IMR-90 (cell line): Measurements from ENCODE around the gene FAM110D. TPM values are rescaled to one million over a fixed set of nuclear protein-coding genes. Genes with fewer than 3 reads are reported as not detected.

Experiments
- ATAC-seq: fragments of 200-7000 bp; cut with Tn5 transposase; 2 replicates; pipeline ENCODE4 v1.9.1; 2020; ENCODE audit warnings: low read depth, mild to moderate bottlenecking, moderate library complexity
- Bru-seq: library from RNA; stranded (reverse); fragments of 400-500 nt; gene quantifications from one replicate; lab custom pipeline; 2021; lab: Mats Ljungman, UMichigan
- BruChase-seq, 2 experiments: library from RNA; stranded (reverse); fragments of 400-500 nt; gene quantifications; one replicate each; lab custom pipeline; 2021; lab: Mats Ljungman, UMichigan
- BruUV-seq: library from RNA; stranded (reverse); fragments of 400-500 nt; replicated peaks from 2 replicates; lab custom pipeline; 2021; lab: Mats Ljungman, UMichigan
- CTCF ChIA-PET: fragments of 300-600 bp; formaldehyde crosslinking; extraction: SDS; loops from one replicate; lab custom pipeline; 2021; ENCODE audit warnings: antibody characterized with exemption; lab: Yijun Ruan, JAX
- POLR2A ChIA-PET: fragments of 300-600 bp; sonication (Branson Sonifier 250); formaldehyde crosslinking; loops from one replicate; lab custom pipeline; 2022; ENCODE audit warnings: antibody characterized with exemption; ENCODE audit not compliant: unreplicated experiment; lab: Charles Lee
- DNase-seq: peaks from one replicate; pipeline ENCODE4 v3.0.0; 2013
- H2AFZ ChIP-seq: replicated peaks from 2 replicates; pipeline ENCODE3; 2013; ENCODE audit warnings: low read length, mild to moderate bottlenecking; ENCODE audit not compliant: poor library complexity
- H2AK5ac ChIP-seq: 2 replicates; pipeline ENCODE4 v1.6.1; 2013; ENCODE audit warnings: low read depth, low read length, inconsistent platforms
- H2AK9ac ChIP-seq: replicated peaks from 2 replicates; pipeline ENCODE3; 2013; ENCODE audit warnings: mild to moderate bottlenecking, low read depth, low read length, moderate library complexity; ENCODE audit not compliant: poor library complexity
- H2BK120ac ChIP-seq: 2 replicates; pipeline ENCODE4 v1.6.1; 2013; ENCODE audit warnings: low read depth, low read length, inconsistent platforms
- H2BK15ac ChIP-seq: 3 replicates; pipeline ENCODE4 v1.6.1; 2013; ENCODE audit warnings: low read depth, low read length, inconsistent platforms
- H2BK20ac ChIP-seq: 2 replicates; pipeline ENCODE4 v1.6.1; 2013; ENCODE audit warnings: low read depth, mild to moderate bottlenecking, inconsistent platforms, low read length, moderate library complexity
- H2BK5ac ChIP-seq: 2 replicates; pipeline ENCODE4 v1.6.1; 2013; ENCODE audit warnings: mild to moderate bottlenecking, low read depth, low read length, inconsistent platforms; ENCODE audit not compliant: poor library complexity, severe bottlenecking
- H3K14ac ChIP-seq: replicated peaks from 2 replicates; pipeline ENCODE4 v1.6.1; 2013; ENCODE audit warnings: low read depth, low read length, inconsistent platforms
- H3K18ac ChIP-seq: 2 replicates; pipeline ENCODE4 v1.6.1; 2013; ENCODE audit warnings: low read depth, low read length, control low read depth
- H3K23ac ChIP-seq: 2 replicates; pipeline ENCODE4 v1.6.1; 2013; ENCODE audit warnings: low read depth, low read length, inconsistent platforms
- H3K27ac ChIP-seq: 2 replicates; pipeline ENCODE4 v1.5.1; 2013; ENCODE audit warnings: mild to moderate bottlenecking, control low read depth, low read length; ENCODE audit not compliant: insufficient read depth
- H3K27me3 ChIP-seq: 2 replicates; pipeline ENCODE4 v1.6.1; 2013; ENCODE audit warnings: low read length; ENCODE audit not compliant: control insufficient read depth, insufficient read depth
- H3K36me3 ChIP-seq: 2 replicates; pipeline ENCODE4 v1.6.1; 2013; ENCODE audit warnings: low read length, mixed read lengths; ENCODE audit not compliant: control insufficient read depth, insufficient read depth
- H3K4ac ChIP-seq: 2 replicates; pipeline ENCODE4 v1.6.1; 2013; ENCODE audit warnings: low read depth, low read length, inconsistent platforms
- H3K4me1 ChIP-seq: 2 replicates; pipeline ENCODE4 v1.6.1; 2013; ENCODE audit warnings: low read length, mixed read lengths; ENCODE audit not compliant: control insufficient read depth, insufficient read depth
- H3K4me2 ChIP-seq: 2 replicates; pipeline ENCODE4 v1.6.1; 2013; ENCODE audit warnings: low read depth, mild to moderate bottlenecking, control low read depth, low read length, moderate library complexity
- H3K4me3 ChIP-seq: 2 replicates; pipeline ENCODE4 v1.5.1; 2013; ENCODE audit warnings: low read depth, mild to moderate bottlenecking, control low read depth, low read length, moderate library complexity; ENCODE audit not compliant: insufficient read depth
- H3K56ac ChIP-seq: 2 replicates; pipeline ENCODE4 v1.6.1; 2013; ENCODE audit warnings: low read length, inconsistent platforms; ENCODE audit not compliant: insufficient read depth; ENCODE audit errors: extremely low read depth
- H3K79me1 ChIP-seq, 2 experiments: 2 replicates each; pipeline ENCODE4 v1.6.1; 2013; ENCODE audit warnings: low read length in 2 of 2, inconsistent platforms in 1 of 2, low read depth in 1 of 2
- H3K9ac ChIP-seq: 2 replicates; pipeline ENCODE4 v1.6.1; 2013; ENCODE audit warnings: low read depth, low read length, control low read depth
- H3K9me1 ChIP-seq: 2 replicates; pipeline ENCODE4 v1.6.1; 2013; ENCODE audit warnings: low read length, inconsistent platforms; ENCODE audit not compliant: insufficient read depth
- H3K9me3 ChIP-seq: 2 replicates; pipeline ENCODE4 v1.6.1; 2013; ENCODE audit warnings: low read length; ENCODE audit not compliant: control insufficient read depth, insufficient read depth
- H4K20me1 ChIP-seq: 2 replicates; pipeline ENCODE4 v1.6.1; 2013; ENCODE audit warnings: low read length, inconsistent platforms; ENCODE audit not compliant: insufficient read depth
- H4K5ac ChIP-seq: 2 replicates; pipeline ENCODE4 v1.6.1; 2013; ENCODE audit warnings: mild to moderate bottlenecking, low read depth, low read length, control low read depth
- H4K8ac ChIP-seq, 2 experiments: 2 replicates each; pipeline ENCODE4 v1.6.1; 2013; ENCODE audit warnings: low read depth in 2 of 2, low read length in 2 of 2, control low read depth in 1 of 2, inconsistent platforms in 1 of 2
- H4K91ac ChIP-seq: 2 replicates; pipeline ENCODE4 v1.6.1; 2013; ENCODE audit warnings: low read depth, low read length, inconsistent platforms; ENCODE audit not compliant: insufficient read depth
- CEBPB ChIP-seq: IDR thresholded peaks from 2 replicates; pipeline ENCODE4 v1.6.1; 2012; ENCODE audit warnings: low read depth, low read length, improper control_type of control experiment
- CHD1 ChIP-seq: IDR thresholded peaks from 2 replicates; pipeline ENCODE4 v1.6.1; 2012; ENCODE audit warnings: low read depth, low read length, improper control_type of control experiment
- CTCF ChIP-seq: conservative IDR thresholded peaks from 2 replicates; pipeline ENCODE4 v1.5.1; 2012; ENCODE audit warnings: mild to moderate bottlenecking, low read depth, low read length, improper control_type of control experiment
- ELK1 ChIP-seq: fragments of 150-350 bp; IDR thresholded peaks from 2 replicates; pipeline ENCODE4 v1.6.1; 2016; ENCODE audit warnings: low read depth, mild to moderate bottlenecking, low read length, moderate library complexity, borderline replicate concordance
- FOS ChIP-seq: fragments of 150-350 bp; IDR thresholded peaks from 2 replicates; pipeline ENCODE4 v1.6.1; 2016; ENCODE audit warnings: low read depth, low read length
- MAFK ChIP-seq: IDR thresholded peaks from 2 replicates; pipeline ENCODE4 v1.6.1; 2012; ENCODE audit warnings: low read depth, low read length, improper control_type of control experiment
- MAZ ChIP-seq: IDR thresholded peaks from 2 replicates; pipeline ENCODE4 v1.6.1; 2012; ENCODE audit warnings: low read depth, mild to moderate bottlenecking, low read length, improper control_type of control experiment, moderate library complexity, borderline replicate concordance
- RAD21 ChIP-seq: IDR thresholded peaks from 2 replicates; pipeline ENCODE4 v1.6.1; 2012; ENCODE audit warnings: low read length, improper control_type of control experiment
- RCOR1 ChIP-seq: IDR thresholded peaks from 2 replicates; pipeline ENCODE4 v1.6.1; 2012; ENCODE audit warnings: mild to moderate bottlenecking, low read length, improper control_type of control experiment; ENCODE audit not compliant: insufficient replicate concordance
- RFX5 ChIP-seq: IDR thresholded peaks from 2 replicates; pipeline ENCODE4 v1.8.0; 2012; ENCODE audit warnings: low read depth, mild to moderate bottlenecking, low read length, moderate library complexity
- WGBS, 2 experiments: methylation state at CpG; one replicate each; pipeline versions ENCODE4 v1.1.5 to v1.1.7; 2013; ENCODE audit warnings: missing lambda C conversion rate in 2 of 2; ENCODE audit not compliant: insufficient read length in 1 of 2; ENCODE audit errors: extremely low coverage in 2 of 2; 5-methylcytosine and 5-hydroxymethylcytosine counted together
- dilution Hi-C: fragments of 300-500 bp; cut with HindIII; formaldehyde crosslinking; loops from one replicate; pipeline ENCODE4 v1.14.3; 2018; ENCODE audit warnings: low sequenced_read_pairs; ENCODE audit not compliant: unreplicated experiment
- in situ Hi-C: fragments of 300-500 bp; cut with MboI; formaldehyde crosslinking; loops from 3 replicates; pipeline ENCODE4 v1.14.3; 2019; ENCODE audit warnings: low sequenced_read_pairs, inconsistent platforms, mixed read lengths
- intact Hi-C: fragments of 100-400 bp; cut with micrococcal nuclease; formaldehyde crosslinking; loops from 2 replicates; pipeline ENCODE4 v1.10.0; 2022
- long read RNA-seq: library from polyadenylated mRNA; unstranded; transcript quantifications from one replicate; pipeline ENCODE4 v2.0.0, GENCODE V29; 2021; ENCODE audit not compliant: unreplicated experiment
- polyA plus RNA-seq, 3 experiments: library from polyadenylated mRNA; depleted of rRNA; stranded (reverse); fragments of >200 nt; gene quantifications; 2 replicates each; pipeline ENCODE4 v1.2.3, GENCODE V29; 2012; ENCODE audit warnings: low replicate concordance in 1 of 3
- total RNA-seq: library from RNA; depleted of rRNA; stranded (reverse); fragments of >200 nt; gene quantifications from 2 replicates; pipeline ENCODE4 v1.2.3, GENCODE V29; 2012; rRNA removed

FAM110D gene
- total RNA-seq (not detected in 2 replicates), polyA plus RNA-seq (2012; rRNA removed) (not detected in 2 replicates), Bru-seq, nascent RNA (not detected), BruChase-seq, experiment 1, labeled RNA remaining after a 6-hour chase (not detected), BruChase-seq, experiment 2, labeled RNA remaining after a 2-hour chase (not detected)
- 0.03 TPM in 1 of 2 replicates, not detected in the other for polyA plus RNA-seq (2012; cell fraction: cytosol; rRNA removed)
- 0.03 TPM in 1 of 2 replicates, not detected in the other for polyA plus RNA-seq (2012; cell fraction: nucleus; rRNA removed; ENCODE audit: low replicate concordance)
- long read RNA-seq, result 0 reads

GRCh38 chr1:26158908-26159742, at the start of gene FAM110D:
TSS of gene FAM110D (plus strand) at chr1:26159079. CDS start at chr1:26161292, 2,213 bp downstream.
- peaks cover 4% of the 10 kb centered on the region for H3K4me1 ChIP-seq
- TF ChIP-seq CTCF (no peak), ELK1 (no peak), FOS (no peak), MAFK (no peak), CHD1 (no peak), RAD21 (no peak), RFX5 (no peak), RCOR1 (no peak), MAZ (no peak), CEBPB (no peak)
- H4K20me1 ChIP-seq, result no peaks in the 10 kb centered on the region
- H3K27me3 ChIP-seq, result peaks cover 45% of the 10 kb centered on the region
- no peak within 1 kb of the TSS for H3K4me2 ChIP-seq
- H4K5ac ChIP-seq, result no peak within 1 kb of the TSS
- no peak within 1 kb of the TSS for H4K91ac ChIP-seq
- H3K79me1 ChIP-seq, result no peaks in the 10 kb centered on the region
- H3K36me3 ChIP-seq, result no peaks in the 10 kb centered on the region
- no peak within 1 kb of the TSS for H2AK5ac ChIP-seq
- peak within 1 kb of the TSS; percentile 23 for H2AFZ ChIP-seq
- dilution Hi-C loops (no loop called here), in situ Hi-C loops (no loop called here), intact Hi-C loops (no loop called here)
- H3K9me1 ChIP-seq, result no peaks in the 10 kb centered on the region
- no peak within 1 kb of the TSS for H3K4ac ChIP-seq
- H3K27ac ChIP-seq, result no peak within 1 kb of the TSS
- no peak within 1 kb of the TSS for H2BK20ac ChIP-seq
- no peak for DNase-seq
- H2BK15ac ChIP-seq, result no peak within 1 kb of the TSS
- H3K4me3 ChIP-seq, result no peak within 1 kb of the TSS
- H3K56ac ChIP-seq, result no peak within 1 kb of the TSS
- H2AK9ac ChIP-seq, result no peak within 1 kb of the TSS
- H4K8ac ChIP-seq, result no peak within 1 kb of the TSS
- no TSS peak for BruUV-seq
- no peak within 1 kb of the TSS for H2BK120ac ChIP-seq
- no peak within 1 kb of the TSS for H3K14ac ChIP-seq
- ChIA-PET CTCF (no interaction called here), POLR2A (no interaction called here)
- no peak within 1 kb of the TSS for H2BK5ac ChIP-seq
- H3K23ac ChIP-seq, result no peak within 1 kb of the TSS
- no peak within 1 kb of the TSS for H3K18ac ChIP-seq
- ATAC-seq, result no peak
- no CpG with 5 or more reads among the region's 6 CpGs for WGBS, 2 experiments
- no peak within 1 kb of the TSS for H3K9ac ChIP-seq
- no peaks in the 10 kb centered on the region for H3K9me3 ChIP-seq
